ENCODE results near the gene RSBN1L.
"Not testable (repeated sequence)": the region's sequence is repeated elsewhere in the genome, so short reads cannot be mapped to it uniquely, and the experiment has no call there.

Gene RSBN1L

GRCh38 chr7:77690289-77690688 is 6.0 kb upstream of the RSBN1L start:
- no peak for DNase-seq

DNA sequence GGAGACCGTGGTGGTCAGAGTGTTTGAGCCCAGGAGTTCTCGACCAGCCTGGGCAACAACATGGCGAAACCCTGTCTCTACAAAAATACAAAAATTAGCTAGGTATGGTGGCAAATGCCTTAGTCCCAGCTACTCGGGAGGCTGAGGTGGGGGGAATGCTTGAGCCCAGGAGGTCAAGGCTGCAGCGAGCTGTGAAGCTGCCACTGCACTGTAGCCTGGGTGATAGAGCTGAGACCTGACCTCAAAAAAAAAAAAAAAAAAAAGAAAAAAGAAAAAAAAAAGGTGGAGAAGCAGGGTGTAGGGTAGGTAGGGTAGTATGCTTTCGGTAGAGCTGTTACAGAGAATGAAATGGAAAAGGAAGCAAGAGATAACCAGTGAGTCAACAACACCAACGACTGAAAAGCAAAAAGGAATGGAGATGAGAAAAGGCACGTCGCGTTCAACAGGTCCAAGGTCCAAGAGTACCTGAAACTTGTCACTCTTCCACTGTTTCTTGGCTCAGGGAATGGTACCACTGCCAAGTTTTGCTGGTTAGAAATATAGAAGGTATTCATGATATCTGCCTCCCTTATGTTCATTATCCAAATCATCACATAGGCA is 4.3 kb upstream of the RSBN1L start:
- no peak for DNase-seq

DNA sequence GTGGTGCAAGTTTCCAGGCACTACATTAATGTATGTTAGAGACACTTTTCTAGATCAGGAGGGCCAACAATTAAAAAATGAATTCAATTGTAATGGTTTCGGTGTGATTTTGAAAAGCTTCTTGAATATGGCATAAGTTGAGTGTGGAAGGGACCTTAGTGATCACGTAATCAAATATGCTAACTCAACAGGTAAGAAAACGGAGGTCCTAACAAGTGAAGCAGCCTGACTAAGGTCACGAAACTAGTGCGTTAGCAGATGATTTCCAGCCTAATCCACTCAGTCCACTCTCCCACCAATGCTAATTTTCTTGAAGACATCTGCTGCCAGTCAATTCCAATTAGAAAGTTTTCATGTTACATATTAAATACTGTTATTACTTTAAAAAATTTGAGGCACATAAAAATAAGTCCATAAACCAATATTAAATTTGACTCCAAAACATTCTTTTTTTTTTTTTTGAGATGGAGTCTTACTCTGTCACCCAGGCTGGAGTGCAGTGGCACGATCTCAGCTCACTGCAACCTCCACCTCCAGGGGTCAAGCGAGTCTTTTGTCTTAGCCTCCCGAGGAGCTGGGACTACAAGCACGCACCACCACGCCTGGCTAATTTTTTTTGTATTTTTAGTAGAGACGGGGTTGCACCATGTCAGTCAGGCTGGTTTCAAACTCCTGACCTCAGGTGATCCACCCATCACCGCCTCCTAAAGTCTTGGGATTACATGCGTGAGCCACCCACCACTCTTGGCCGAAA is 2.3 kb upstream of the RSBN1L start:
- no peak for DNase-seq

GRCh38 chr7:77696643-77697534 is 630 bp downstream of the RSBN1L start:
- DNase-seq, result no peak

DNA sequence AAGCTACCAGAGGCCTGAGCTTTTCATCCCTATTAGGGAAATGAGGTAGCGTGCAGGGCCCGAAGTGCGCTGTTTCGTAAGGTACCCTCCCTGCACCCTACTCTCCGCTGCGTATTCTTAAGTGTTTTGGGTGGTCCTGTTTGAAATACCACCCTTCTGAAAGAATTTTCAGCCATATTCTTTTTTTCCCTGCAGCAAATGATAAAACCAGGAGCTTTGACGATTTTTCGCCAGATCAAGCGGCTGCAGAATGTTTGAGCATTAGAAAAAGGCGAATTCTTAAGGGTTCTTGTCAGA is 1.2 kb downstream of the RSBN1L start:
- no peak for DNase-seq

DNA sequence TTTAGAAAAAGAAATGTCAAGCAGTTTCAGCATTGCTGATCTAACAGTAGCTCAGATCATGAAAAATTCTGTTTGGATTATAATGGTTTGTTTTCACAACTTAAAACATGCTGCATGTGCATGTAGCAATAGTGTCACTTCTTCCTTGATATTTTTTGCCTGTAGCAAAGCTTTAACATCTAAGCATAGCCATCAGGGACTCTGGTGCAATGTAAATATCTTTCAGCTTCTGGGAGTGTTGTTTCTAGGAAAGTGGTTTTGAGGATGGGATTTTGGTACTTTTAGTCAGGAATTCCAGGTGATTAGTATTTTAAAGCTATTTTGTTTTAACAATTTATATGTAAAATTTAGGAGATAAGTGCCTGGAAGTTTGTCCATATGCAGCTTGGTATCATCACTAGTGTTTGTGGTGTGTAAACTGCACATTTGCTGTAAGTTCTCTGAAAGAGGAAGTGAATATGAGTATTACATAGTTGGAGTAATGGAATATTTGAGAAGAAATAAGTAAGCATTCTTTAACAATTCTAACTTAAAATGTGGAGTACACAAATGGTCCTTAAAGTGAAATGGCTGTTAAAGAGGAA is 1.9 kb downstream of the RSBN1L start:
- DNase-seq, result no peak

GRCh38 chr7:77699056-77699455 is 2.8 kb downstream of the RSBN1L start:
- no peak for DNase-seq

DNA sequence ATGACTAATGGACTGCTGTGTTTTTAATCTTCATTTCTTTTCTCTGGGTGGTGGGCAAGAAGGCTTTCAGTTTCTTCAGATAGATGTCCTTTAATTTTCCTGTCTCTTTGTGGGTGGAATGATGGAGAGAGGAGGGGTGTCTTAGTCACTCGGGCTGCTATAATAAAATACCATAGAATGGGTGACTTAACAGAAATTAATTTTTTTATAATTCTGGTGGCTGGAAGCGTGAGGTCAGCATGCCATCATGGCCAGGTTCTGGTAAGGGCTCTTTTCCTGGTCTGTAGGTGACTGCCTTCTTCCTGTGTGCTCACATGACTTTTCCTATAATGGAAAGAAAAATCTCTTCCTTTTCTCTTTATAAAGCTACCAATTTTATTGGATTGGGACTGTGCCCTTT is 6.3 kb downstream of the RSBN1L start:
- no peak for DNase-seq

DNA sequence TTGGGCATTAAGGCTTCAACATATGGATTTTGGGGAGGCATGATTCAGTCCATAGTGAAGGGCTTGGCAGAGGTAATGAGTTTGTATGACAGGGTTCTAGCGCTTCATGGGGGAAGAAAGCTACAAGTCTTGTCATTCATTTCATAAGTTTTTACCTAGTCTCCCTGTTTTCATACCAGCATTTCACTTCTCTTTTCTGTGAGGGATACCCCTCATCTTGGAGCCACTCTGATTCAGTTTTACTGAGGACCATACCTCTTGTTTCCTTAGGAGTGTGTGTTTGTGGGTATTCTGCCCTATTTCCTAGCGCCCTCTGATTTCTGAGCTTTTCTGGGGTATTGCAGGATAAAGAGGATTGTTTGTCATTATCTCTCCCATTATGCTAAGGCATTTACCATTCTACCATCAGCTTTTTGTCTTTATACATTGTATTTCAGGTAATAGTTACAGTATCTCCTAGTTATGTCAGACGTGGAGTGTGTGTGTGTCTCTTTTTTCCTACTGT is 6.8 kb downstream of the RSBN1L start:
- no peak for DNase-seq

DNA sequence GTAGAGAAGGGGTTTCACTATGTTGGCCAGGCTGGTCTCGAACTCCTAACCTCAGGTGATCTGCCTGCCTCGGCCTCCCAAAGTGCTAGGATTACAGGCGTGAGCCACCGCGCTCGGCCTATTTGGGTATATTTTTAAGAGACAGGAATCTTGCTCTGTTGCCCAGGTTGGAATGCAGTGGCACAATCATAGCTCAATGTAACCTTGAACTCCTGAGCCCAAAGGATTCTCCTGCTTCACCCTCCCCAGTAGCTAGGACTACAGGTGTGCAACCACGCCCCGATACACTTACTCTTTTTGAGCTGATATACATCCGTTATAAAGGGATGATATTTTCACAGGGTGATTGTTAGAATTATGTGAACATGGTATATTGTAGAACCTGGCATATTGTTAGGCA is 7.4 kb downstream of the RSBN1L start:
- not testable (repeated sequence) for DNase-seq

GRCh38 chr7:77707504-77707992 is 11.3 kb downstream of the RSBN1L start:
- no peak for DNase-seq

DNA sequence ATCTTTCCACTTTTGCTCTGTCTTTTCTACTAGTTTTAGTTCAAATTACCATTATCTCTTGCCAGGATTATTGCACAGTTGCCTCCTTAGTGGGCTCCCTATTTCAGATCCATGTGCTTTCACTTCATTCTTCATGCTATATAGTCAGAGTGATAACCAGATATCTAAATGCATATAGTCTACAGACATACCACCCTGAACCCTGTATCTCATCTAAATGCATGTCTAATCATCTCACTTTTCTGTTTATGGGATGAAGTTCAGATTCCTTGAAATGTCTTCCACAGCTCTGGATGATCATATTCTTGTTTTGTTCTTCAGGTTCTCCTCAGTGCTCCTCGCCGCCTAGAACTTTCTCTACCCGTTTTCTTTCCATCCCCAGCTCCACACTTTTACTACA is 13.8 kb downstream of the RSBN1L start:
- no peak for DNase-seq

DNA sequence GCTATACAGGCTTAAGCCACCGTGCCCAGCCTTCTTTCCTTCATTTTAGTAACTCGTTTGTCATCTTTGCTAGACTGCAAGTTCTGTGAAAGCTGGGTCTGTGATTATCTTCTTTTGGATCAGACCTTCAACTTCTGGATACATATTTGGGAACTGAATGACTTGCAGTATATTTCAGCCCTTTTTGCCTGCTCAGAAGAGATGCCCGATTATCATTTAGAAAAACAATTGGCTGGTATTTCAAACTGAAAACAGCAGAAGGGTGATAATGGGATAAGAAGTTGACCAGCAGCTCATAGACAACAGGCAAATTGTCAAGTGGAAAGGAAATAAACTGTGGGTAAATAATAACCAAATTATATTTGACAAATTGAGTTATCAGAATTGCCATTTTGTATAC is 14.6 kb downstream of the RSBN1L start:
- DNase-seq, result no peak

DNA sequence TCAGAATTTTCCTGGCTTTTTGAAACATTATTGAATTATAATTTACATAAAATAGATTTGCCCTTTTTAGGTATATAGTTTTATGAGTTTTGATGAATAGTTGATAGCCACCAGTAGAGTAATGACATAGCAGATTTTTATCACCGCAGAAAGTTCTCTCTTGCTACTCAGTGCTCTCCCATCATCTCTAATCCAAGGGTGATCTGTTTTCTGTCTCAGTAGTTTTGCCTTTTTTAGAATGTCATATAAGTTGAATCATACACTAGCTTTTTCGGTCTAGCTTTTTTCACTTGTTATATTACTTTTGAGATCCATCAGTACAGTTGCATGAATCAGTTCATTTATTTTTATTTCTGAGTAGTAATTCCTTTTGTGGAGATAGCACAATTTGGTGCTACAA is 17.9 kb downstream of the RSBN1L start:
- no peak for DNase-seq

GRCh38 chr7:77714931-77715330 is 18.7 kb downstream of the RSBN1L start:
- DNase-seq, result not testable (repeated sequence)

DNA sequence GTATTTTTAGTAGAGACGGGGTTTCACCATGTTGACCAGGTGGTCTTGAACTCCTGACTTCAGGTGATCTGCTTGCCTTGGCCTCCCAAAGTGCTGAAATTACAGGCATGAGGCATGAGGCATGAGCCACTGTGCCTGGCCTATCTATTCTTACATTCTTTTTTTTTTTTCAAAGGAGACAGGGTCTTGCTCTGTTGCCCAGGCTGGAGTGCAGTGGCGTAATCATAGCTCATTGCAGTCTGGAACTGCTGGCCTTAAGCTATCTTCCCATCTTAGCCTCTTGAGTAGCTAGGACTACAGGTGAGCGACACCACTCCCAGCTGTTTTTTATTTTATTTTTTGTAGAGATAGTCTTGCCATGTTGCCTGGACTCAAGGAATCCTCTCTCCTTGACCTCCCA is 20.5 kb downstream of the RSBN1L start:
- no peak for DNase-seq

DNA sequence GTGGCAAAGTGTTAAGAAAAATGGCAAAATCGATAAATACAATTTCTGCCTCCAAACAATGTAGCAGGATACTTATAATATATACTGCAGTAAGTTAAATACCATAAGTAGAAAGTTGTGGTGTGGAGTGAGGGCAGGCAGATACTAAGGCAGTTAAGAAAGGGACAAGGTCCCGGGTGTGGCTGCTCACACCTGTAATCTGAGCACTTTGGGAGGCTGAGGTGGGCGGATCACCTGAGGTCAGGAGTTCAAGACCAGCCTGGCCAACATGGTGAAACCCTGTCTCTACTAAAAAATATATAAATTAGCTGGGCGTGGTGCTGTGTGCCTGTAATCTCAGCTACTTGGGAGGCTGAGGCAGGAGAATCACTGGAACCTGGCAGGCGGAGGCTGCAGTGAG is 21.3 kb downstream of the RSBN1L start:
- DNase-seq, result not testable (repeated sequence)

DNA sequence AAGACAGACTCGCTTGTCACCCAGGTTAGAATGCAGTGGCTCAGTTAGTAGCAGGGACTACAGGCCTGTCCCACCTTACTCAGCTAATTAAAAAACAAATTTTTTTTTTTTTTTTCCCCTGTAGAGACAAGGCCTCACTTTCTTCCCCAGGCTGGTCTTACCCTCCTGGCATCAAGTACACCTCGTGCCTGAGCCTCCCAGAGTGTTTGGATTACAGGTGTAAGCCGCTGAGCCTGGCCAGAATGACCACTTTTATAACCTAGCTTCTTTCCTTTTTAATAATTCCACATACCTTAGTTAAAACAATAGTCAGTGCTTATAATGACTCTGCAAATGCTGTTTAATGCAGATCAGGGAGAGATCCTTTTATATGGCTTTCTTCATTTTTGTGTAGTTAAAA is 31.3 kb downstream of the RSBN1L start:
- no peak for DNase-seq

- no peak for DNase-seq
Observed at GRCh38 chr7:77727936-77728701, 31.9 kb downstream of the RSBN1L start.

GRCh38 chr7:77729574-77730348 is 33.5 kb downstream of the RSBN1L start:
- no peak for DNase-seq

DNA sequence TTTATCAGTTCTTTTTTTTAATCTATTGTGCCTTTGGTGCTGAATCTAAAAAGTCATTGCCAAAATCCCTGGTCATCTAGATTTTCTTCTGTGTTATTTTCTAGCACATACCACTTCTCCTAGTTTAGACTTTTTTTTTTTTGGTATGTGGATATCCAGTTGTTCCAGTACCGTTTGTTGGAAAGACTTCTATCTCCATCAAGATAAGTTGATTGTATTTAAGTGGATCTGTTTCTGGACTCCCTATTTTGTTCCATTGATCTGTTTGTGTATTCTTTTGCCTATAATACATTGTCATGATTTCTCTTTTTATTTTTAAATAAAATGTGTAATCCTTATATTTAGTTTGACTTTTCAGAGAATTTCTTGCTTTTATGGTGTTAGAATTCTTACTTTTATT is 35.5 kb downstream of the RSBN1L start:
- no peak for DNase-seq
